HCT116 (cell line): ENCODE measurements around the gene RBM12. TPM values are rescaled to one million over a fixed set of nuclear protein-coding genes. Genes with fewer than 3 reads are reported as not detected.

Source experiments
- ATAC-seq: fragments of 200-7000 bp; cut with Tn5 transposase; 2 replicates; pipeline ENCODE4 v1.9.1; 2020; ENCODE audit warnings: mild to moderate bottlenecking, moderate library complexity
- BruUV-seq: library from RNA; stranded (reverse); fragments of 400-500 nt; replicated peaks from 2 replicates; lab custom pipeline; 2021; lab: Mats Ljungman, UMichigan
- CTCF ChIA-PET: fragments of 300-600 bp; sonication (Branson Sonifier 250); formaldehyde crosslinking; loops from one replicate; lab custom pipeline; 2021; ENCODE audit warnings: antibody characterized with exemption; lab: Charles Lee
- POLR2A ChIA-PET: fragments of 300-600, 350-600 bp; sonication (Branson Sonifier 250); formaldehyde crosslinking; loops from one replicate; lab custom pipeline; 2021; ENCODE audit warnings: antibody characterized with exemption; lab: Charles Lee
- RAD21 ChIA-PET, 2 experiments: fragments of 300-600 bp; sonication (Branson Sonifier 250); formaldehyde crosslinking; loops; one replicate each; lab custom pipeline; 2023; ENCODE audit warnings: low total read pairs in 2 of 2; ENCODE audit not compliant: uncharacterized antibody in 2 of 2, unreplicated experiment in 2 of 2, low non-redundant PET in 1 of 2; lab: Charles Lee
- DNase-seq: peaks from one replicate; pipeline ENCODE4 v3.0.0-alpha.2; 2010; ENCODE audit warnings: low read depth, low spot score
- H2AFZ ChIP-seq: fragments of 200-600 bp; shearing (Covaris generic), sonication (generic); 2 replicates; pipeline ENCODE4 v1.6.1; 2017; ENCODE audit warnings: low read depth, mixed run types, mixed read lengths, antibody characterized with exemption, low read length; ENCODE audit not compliant: poor library complexity, severe bottlenecking
- H3K27ac ChIP-seq: 2 replicates; pipeline ENCODE4 v1.5.1; 2012; ENCODE audit warnings: low read depth, low read length
- H3K27me3 ChIP-seq: fragments of 200-600 bp; sonication (generic); 2 replicates; pipeline ENCODE4 v1.6.1; 2016; ENCODE audit warnings: mixed run types, low read length, mixed read lengths; ENCODE audit not compliant: insufficient read depth
- H3K36me3 ChIP-seq, 2 experiments: fragments of 200-500 bp in 1 of 2; fragments of 200-600 bp in 1 of 2; sonication (Bioruptor generic) in 1 of 2; sonication (generic) in 1 of 2; 2 replicates each; pipeline versions ENCODE4 v1.5.1 to v1.6.1; 2014 to 2016; ENCODE audit warnings: low read length in 2 of 2, inconsistent platforms in 1 of 2, mixed read lengths in 1 of 2, mixed run types in 1 of 2; ENCODE audit not compliant: insufficient read depth in 2 of 2, control insufficient read depth in 1 of 2
- H3K4me1 ChIP-seq, 2 experiments: fragments of 200-600 bp in 1 of 2; sonication (generic) in 1 of 2; 2 replicates each; pipeline versions ENCODE4 v1.5.1 to v1.6.1; 2012 to 2017; ENCODE audit warnings: low read length in 2 of 2, inconsistent platforms in 1 of 2, mild to moderate bottlenecking in 1 of 2, mixed read lengths in 1 of 2, mixed run types in 1 of 2, moderate library complexity in 1 of 2; ENCODE audit not compliant: insufficient read depth in 2 of 2, control insufficient read depth in 1 of 2
- H3K4me2 ChIP-seq: fragments of 200-600 bp; sonication (generic); 2 replicates; pipeline ENCODE4 v1.6.1; 2017; ENCODE audit warnings: mixed run types, low read length, mixed read lengths
- H3K4me3 ChIP-seq, 2 experiments: fragments of 200-600 bp in 1 of 2; sonication (generic) in 1 of 2; replicated peaks in 1 of 2; 2 replicates each; pipeline ENCODE4 v1.5.1; 2011 to 2016; ENCODE audit warnings: low read length in 2 of 2, control low read depth in 1 of 2, low read depth in 1 of 2, mild to moderate bottlenecking in 1 of 2, mixed read lengths in 1 of 2, mixed run types in 1 of 2
- H3K79me2 ChIP-seq: fragments of 200-600 bp; sonication (generic); 2 replicates; pipeline ENCODE4 v1.6.1; 2017; ENCODE audit warnings: mild to moderate bottlenecking, mixed run types, low read length, moderate library complexity, mixed read lengths; ENCODE audit not compliant: insufficient read depth
- H3K9ac ChIP-seq: fragments of 200-600 bp; sonication (generic); 2 replicates; pipeline ENCODE4 v1.6.1; 2016; ENCODE audit warnings: low read length, mixed read lengths
- H3K9me2 ChIP-seq: fragments of 200-600 bp; sonication (generic), shearing (Covaris generic); 2 replicates; pipeline ENCODE4 v1.6.1; 2017; ENCODE audit warnings: mixed run types, mild to moderate bottlenecking, moderate library complexity; ENCODE audit not compliant: insufficient read depth
- H3K9me3 ChIP-seq, 2 experiments: fragments of 200-500 bp in 1 of 2; fragments of 200-600 bp in 1 of 2; sonication (Bioruptor generic) in 1 of 2; sonication (generic) in 1 of 2; 2 replicates each; pipeline ENCODE4 v1.6.1; 2014 to 2017; ENCODE audit warnings: low read length in 2 of 2, mixed read lengths in 2 of 2, inconsistent platforms in 1 of 2, low read depth in 1 of 2, mild to moderate bottlenecking in 1 of 2, mixed run types in 1 of 2, moderate library complexity in 1 of 2; ENCODE audit not compliant: control insufficient read depth in 1 of 2, insufficient read depth in 1 of 2
- H4K20me1 ChIP-seq: fragments of 200-600 bp; sonication (generic), shearing (Covaris generic); 2 replicates; pipeline ENCODE4 v1.6.1; 2017; ENCODE audit warnings: mixed run types, mild to moderate bottlenecking, moderate library complexity; ENCODE audit not compliant: insufficient read depth
- CBX3 ChIP-seq: IDR thresholded peaks from 2 replicates; pipeline ENCODE4 v1.6.1; 2012; ENCODE audit warnings: low read depth
- CEBPB ChIP-seq: IDR thresholded peaks from 2 replicates; pipeline ENCODE4 v1.6.1; 2012; ENCODE audit warnings: low read depth
- CTCF ChIP-seq, 3 experiments: fragments of 200-600 bp in 1 of 3; sonication (generic) in 1 of 3; IDR thresholded peaks in 2 of 3; conservative IDR thresholded peaks in 1 of 3; 2 replicates each; pipeline ENCODE4 v1.5.1; 2012 to 2017; ENCODE audit warnings: low read depth in 2 of 3, low read length in 2 of 3, antibody characterized with exemption in 1 of 3, borderline replicate concordance in 1 of 3, control low read depth in 1 of 3, mild to moderate bottlenecking in 1 of 3, mixed read lengths in 1 of 3, mixed run types in 1 of 3, moderate library complexity in 1 of 3; ENCODE audit not compliant: insufficient read depth in 1 of 3
- ELF1 ChIP-seq: IDR thresholded peaks from 2 replicates; pipeline ENCODE4 v1.6.1; 2012; ENCODE audit warnings: low read depth, borderline replicate concordance
- EZH2 ChIP-seq: fragments of 200-600 bp; sonication (generic); IDR thresholded peaks from 2 replicates; pipeline ENCODE4 v1.6.1; 2017; ENCODE audit warnings: antibody characterized with exemption, mixed run types
- FOSL1 ChIP-seq: IDR thresholded peaks from 2 replicates; pipeline ENCODE4 v1.6.1; 2012; ENCODE audit warnings: low read depth
- MAX ChIP-seq: IDR thresholded peaks from 2 replicates; pipeline ENCODE4 v1.6.1; 2012
- POLR2A ChIP-seq: IDR thresholded peaks from 2 replicates; pipeline ENCODE4 v1.7.0; 2011; ENCODE audit warnings: borderline replicate concordance; ENCODE audit not compliant: insufficient read depth, insufficient read length; ENCODE audit errors: extremely low read depth
- POLR2AphosphoS5 ChIP-seq: IDR thresholded peaks from 2 replicates; pipeline ENCODE4 v1.6.1; 2011; ENCODE audit warnings: mild to moderate bottlenecking, low read depth, low read length, moderate library complexity
- RAD21 ChIP-seq: IDR thresholded peaks from 2 replicates; pipeline ENCODE4 v1.6.1; 2012; ENCODE audit warnings: low read depth, mild to moderate bottlenecking
- SIN3A ChIP-seq: IDR thresholded peaks from 2 replicates; pipeline ENCODE4 v1.6.1; 2012; ENCODE audit warnings: low read depth
- SP1 ChIP-seq: IDR thresholded peaks from 2 replicates; pipeline ENCODE4 v1.6.1; 2012; ENCODE audit warnings: low read depth
- SRF ChIP-seq: IDR thresholded peaks from 2 replicates; pipeline ENCODE4 v1.6.1; 2012; ENCODE audit warnings: low read depth
- YY1 ChIP-seq: IDR thresholded peaks from 2 replicates; pipeline ENCODE4 v1.6.1; 2011; ENCODE audit warnings: low read length, low read depth, moderate library complexity, mild to moderate bottlenecking; ENCODE audit not compliant: insufficient replicate concordance; ENCODE audit errors: extremely low read depth
- ZNF274 ChIP-seq: fragments of 200-500 bp; sonication (Bioruptor generic); IDR thresholded peaks from 2 replicates; pipeline ENCODE4 v1.6.1; 2014; ENCODE audit warnings: mild to moderate bottlenecking, low read depth, low read length, inconsistent platforms
- intact Hi-C: fragments of 100-400 bp; cut with micrococcal nuclease; formaldehyde crosslinking; loops from 2 replicates; pipeline ENCODE4 v1.10.0; 2022
- total RNA-seq: library from RNA; stranded (reverse); gene quantifications from one replicate; pipeline ENCODE4 v1.2.1, GENCODE V29; 2021; ENCODE audit not compliant: unreplicated experiment

RBM12 gene
- total RNA-seq, 1 experiment from 2014 or later = 110 TPM

GRCh38 chr20:35665949-35666288 lies 1.2 kb upstream of the RBM12 start:
- peaks cover 38% of the 10 kb centered on the region for H3K79me2 ChIP-seq
- POLR2A ChIA-PET = interaction anchor here (0.7 to 1.1 kb wide), 2 partner anchors 57 to 211 kb away, joined by 3 read pairs; no protein-coding TSS in a partner anchor
- RAD21 ChIA-PET = no interaction called here
- no peak overlapping the region for H3K27ac ChIP-seq
- no peak overlapping the region for H3K4me3 ChIP-seq
- peaks cover 5 to 16% of the 10 kb centered on the region in 2 experiments; a peak in 2 of 4 replicates for H3K36me3 ChIP-seq
- BruUV-seq = no TSS peak
- H3K9me3 ChIP-seq = no peaks in the 10 kb centered on the region
- no peak overlapping the region for H3K9ac ChIP-seq
- CTCF ChIA-PET = no interaction called here
- peaks cover 25 to 34% of the 10 kb centered on the region in 2 experiments for H3K4me1 ChIP-seq
- no peak overlapping the region for H3K4me2 ChIP-seq
- no peaks in the 10 kb centered on the region for H3K9me2 ChIP-seq
- H2AFZ ChIP-seq = no peak overlapping the region
- no peak for TF ChIP-seq CBX3
- TF ChIP-seq YY1 = no peak
- TF ChIP-seq ELF1 = no peak
- TF ChIP-seq SRF = no peak
- no peak for TF ChIP-seq SIN3A
- no peak for TF ChIP-seq POLR2A
- TF ChIP-seq MAX = no peak
- TF ChIP-seq POLR2AphosphoS5 = no peak
- no peak for TF ChIP-seq CEBPB
- no peak for TF ChIP-seq EZH2
- TF ChIP-seq FOSL1 = no peak
- TF ChIP-seq SP1 = no peak
- no peak for TF ChIP-seq RAD21
- no peak for TF ChIP-seq CTCF (IDR thresholded peaks at IDR 0.05 in 2 of 3, conservative IDR thresholded peaks at IDR 0.05 in 1 of 3; ENCODE audit: borderline replicate concordance in 1 of 3, insufficient read depth in 1 of 3, low read depth in 2 of 3, low read length in 2 of 3)
- no peak for TF ChIP-seq ZNF274
- H4K20me1 ChIP-seq = peaks cover 25% of the 10 kb centered on the region; the same call in 1 of the 2 replicates
- no peak for ATAC-seq
- intact Hi-C loops = no loop called here
- no peak for DNase-seq
- H3K27me3 ChIP-seq = no peaks in the 10 kb centered on the region
